Hepatocyte (in vitro differentiated cells): ENCODE data around the gene FBXL17.

Experiments
- EZH2 ChIP-seq: fragments of 200-600 bp; sonication (generic); IDR thresholded peaks from 2 replicates; pipeline ENCODE4 v1.6.1; 2016; ENCODE audit warnings: antibody characterized with exemption, mild to moderate bottlenecking, borderline replicate concordance
- EZH2phosphoT487 ChIP-seq: fragments of 200-600 bp; sonication (generic); IDR thresholded peaks from one replicate; pipeline ENCODE4 v1.6.1; 2018; ENCODE audit warnings: antibody characterized with exemption, mild to moderate bottlenecking, low read depth, moderate library complexity; ENCODE audit not compliant: unreplicated experiment, severe bottlenecking
- TF ChIP-seq, protein P1 (sequence below): fragments of 200-600 bp; sonication (generic); IDR thresholded peaks from 2 replicates; pipeline ENCODE4 v1.5.1; 2016; ENCODE audit warnings: antibody characterized with exemption, mild to moderate bottlenecking; ENCODE audit not compliant: poor library complexity

DNA sequence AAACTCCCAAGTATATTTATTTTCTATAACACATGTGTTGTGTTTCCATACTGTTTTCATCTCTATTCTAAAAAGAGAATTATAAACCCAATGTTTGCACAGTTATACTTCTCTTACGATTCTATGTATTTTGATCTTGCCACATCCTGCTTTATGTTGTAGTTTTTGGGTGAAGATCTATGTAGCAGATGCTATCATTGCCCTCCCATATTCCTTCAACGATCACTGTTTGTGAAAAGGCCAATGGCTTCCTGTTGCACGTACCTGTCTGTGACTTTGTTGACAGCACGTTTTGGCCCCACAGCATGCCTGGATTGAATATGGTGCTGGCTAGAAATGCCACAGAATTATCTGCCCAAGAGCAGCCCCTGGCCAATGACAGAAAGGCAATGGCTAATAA, 456.7 kb downstream of the FBXL17 start:
- TF ChIP-seq, protein P1, sequence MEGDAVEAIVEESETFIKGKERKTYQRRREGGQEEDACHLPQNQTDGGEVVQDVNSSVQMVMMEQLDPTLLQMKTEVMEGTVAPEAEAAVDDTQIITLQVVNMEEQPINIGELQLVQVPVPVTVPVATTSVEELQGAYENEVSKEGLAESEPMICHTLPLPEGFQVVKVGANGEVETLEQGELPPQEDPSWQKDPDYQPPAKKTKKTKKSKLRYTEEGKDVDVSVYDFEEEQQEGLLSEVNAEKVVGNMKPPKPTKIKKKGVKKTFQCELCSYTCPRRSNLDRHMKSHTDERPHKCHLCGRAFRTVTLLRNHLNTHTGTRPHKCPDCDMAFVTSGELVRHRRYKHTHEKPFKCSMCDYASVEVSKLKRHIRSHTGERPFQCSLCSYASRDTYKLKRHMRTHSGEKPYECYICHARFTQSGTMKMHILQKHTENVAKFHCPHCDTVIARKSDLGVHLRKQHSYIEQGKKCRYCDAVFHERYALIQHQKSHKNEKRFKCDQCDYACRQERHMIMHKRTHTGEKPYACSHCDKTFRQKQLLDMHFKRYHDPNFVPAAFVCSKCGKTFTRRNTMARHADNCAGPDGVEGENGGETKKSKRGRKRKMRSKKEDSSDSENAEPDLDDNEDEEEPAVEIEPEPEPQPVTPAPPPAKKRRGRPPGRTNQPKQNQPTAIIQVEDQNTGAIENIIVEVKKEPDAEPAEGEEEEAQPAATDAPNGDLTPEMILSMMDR: no peak
- no peak for TF ChIP-seq EZH2
- no peak for TF ChIP-seq EZH2phosphoT487
